GM19438 (cell line): ENCODE results near the gene GRK5.

Experiments used
- ATAC-seq: cut with Tn5 transposase; IDR thresholded peaks from one replicate; pipeline ENCODE4 v1.9.1; 2021; ENCODE audit warnings: low read depth; ENCODE audit not compliant: unreplicated experiment

GRK5 gene

GRCh38 chr10:119413093-119413453 lies 205.7 kb downstream of the GRK5 start:
- no peak for ATAC-seq

GRCh38 chr10:119413471-119414080 lies 206.2 kb downstream of the GRK5 start:
- ATAC-seq, result no peak

DNA sequence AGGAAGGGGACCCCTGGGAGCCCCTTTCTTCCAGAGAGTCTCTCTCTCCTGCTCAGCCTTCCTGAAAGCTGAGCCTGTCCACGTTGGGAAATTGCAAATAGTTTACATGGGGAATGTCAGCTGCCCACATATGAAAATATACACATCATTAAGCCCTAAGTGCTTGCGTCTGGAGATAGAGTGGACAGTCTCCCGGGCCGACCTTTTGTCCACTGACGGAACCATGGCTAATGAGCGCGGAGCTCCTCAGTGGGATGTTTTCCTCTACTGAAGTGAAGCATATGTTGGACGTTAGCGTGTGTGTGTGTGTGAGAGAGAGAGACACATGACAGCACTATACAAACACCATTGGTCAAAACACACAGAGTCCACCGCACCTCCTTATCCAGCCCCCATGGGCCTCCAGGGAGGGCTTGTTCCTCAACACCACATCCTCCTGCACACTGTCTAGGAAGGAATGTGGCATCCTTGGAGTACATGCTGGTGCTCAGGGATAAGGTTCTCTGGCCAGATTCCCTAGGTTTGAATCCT lies 206.8 kb downstream of the GRK5 start:
- no peak for ATAC-seq

- ATAC-seq, result no peak
Observed at GRCh38 chr10:119415121-119415520, 207.8 kb downstream of the GRK5 start.

GRCh38 chr10:119415536-119416503 lies 208.4 kb downstream of the GRK5 start:
- ATAC-seq, result no peak

DNA sequence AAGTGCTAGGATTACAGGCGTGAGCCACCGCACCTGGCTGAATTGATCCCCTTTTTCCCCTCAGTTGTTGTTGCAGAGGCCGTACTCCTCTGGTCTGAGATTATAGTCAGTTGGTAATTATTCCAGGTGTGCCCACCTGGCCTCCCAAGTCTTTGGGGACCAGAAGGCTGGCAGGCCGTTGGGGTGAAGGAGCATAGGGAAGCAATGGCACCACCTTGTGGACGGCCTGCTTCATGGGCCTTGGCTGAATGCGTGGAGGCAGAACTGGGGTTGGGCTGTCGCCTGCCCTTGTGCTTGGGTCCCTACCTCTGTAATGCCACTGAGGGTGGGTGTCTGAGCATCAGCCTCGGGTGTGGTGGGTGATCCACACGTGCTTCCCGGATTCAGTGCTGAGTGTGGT lies 209.5 kb downstream of the GRK5 start:
- no peak for ATAC-seq

DNA sequence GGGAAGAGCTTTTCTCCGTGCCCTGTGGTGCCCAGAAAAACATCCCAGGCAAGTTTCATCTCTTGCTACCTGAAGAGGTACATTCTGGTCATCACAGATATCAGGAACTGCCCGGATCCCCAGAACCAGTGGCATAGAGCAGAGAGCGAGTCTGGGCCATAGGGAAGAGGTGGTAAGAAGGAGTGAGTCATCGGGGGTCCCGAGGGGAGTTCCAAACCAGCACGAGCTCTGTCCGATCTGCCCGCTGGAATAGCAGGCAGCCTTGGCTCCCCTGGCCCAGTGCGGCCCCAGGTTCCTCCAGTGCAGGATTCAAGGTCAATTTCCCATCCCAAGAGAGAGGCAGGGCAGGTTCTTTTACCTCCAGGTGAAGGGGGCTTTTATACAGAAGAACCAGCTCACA lies 210.5 kb downstream of the GRK5 start:
- ATAC-seq, result no peak

DNA sequence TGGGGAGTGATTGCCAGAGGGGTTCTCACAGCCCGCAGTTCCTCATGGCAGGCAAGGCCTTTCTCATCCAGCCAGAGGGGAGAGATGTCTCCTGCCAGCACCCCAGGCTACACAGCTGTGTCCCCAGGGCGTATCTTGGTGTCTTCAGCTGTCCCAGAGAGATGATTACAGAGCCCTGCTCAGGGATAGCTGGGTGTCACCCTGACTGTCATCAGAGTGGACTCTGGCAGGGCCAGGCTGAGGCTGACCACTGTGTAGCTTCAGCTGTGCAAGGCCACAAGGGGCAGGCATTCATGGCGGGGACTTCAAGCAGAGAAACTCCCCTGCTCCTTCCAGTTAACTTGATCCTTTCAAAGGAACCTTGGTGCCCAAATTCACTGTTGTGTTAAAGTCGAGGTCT lies 211.0 kb downstream of the GRK5 start:
- no peak for ATAC-seq

- no peak for ATAC-seq
Observed at GRCh38 chr10:119419931-119420330, 212.6 kb downstream of the GRK5 start.

DNA sequence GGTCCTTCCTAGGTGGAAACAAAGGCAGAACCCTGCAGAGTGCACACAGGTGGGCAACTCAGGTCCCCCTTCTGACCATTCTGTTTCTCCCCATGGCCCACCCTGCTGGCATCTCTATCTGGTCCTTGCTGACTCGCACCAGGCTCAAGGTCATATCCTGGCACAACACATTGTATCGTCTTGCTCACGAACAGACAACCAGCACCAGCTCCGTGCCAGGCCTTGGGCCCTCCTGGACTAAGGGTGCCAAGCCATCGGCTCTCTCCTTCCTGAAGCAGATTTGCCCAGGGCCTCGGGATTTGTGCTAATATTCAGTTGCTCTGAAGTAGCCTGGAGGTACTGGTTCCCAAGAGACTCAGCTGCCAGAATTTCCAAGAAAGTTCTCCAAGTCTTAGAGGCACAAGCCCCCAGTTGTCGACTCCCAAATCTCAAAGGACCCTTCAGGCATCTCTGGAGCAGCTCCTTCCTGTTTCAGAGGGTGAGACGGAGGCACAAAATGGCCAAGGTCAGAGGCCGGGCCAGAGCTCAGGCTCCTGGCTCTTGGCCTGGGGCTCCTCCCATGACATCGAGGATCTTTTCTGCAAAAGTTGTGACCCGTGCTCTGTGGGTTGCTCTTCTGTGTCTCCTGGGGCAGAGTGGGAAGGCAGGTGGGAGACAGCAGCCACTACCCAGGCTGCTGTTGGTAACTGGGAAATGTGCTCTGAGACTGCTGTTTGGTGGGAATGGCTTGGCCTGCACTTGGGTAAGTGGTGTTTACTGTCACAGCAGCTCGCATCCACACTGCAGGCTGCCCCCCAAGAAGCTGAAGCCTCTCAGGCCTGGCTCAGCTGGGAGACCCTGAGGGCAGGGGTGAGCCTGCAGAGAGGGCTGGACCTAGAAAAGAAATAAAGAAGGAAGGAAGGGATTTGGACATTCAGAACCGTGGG lies 213.8 kb downstream of the GRK5 start:
- no peak for ATAC-seq

DNA sequence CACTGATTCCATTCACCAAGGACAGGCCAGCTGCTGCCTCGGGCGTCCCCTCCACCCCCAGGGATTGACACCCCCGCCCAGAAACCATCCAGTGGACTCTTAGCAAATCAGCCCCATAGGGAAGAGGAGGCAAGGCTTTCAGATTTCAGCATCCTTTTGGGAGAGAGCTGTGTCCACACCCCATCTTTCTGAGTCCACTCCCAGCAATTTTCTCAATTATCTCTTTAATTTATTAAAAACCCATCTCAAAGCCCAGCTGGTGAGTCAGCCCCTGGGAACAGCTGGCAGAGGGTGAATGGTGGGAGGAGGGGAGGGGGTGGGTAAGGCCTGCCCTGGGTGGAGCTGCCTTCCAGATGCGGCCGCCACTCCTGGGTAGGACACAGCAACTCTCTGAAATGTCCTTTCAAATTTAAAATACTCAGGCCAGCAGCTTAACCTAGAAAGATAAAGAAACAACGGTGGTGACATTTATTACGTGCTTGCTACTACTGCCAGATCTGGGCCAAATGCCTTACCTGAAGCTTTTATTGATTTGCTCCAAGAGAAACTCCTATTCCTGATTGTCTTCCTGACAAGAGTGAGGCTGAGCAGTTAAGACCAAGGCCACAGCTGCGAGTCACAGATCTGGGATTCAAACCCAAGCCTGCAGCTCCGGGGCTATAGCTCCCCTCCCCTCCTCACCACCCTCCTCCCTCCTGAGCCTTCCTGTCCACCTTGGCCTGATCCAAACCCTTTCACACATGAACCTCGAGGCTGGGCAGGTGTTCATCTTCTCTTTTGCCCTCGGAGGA lies 214.7 kb downstream of the GRK5 start:
- no peak for ATAC-seq

GRCh38 chr10:119422682-119423509 lies 215.5 kb downstream of the GRK5 start:
- ATAC-seq, result no peak

DNA sequence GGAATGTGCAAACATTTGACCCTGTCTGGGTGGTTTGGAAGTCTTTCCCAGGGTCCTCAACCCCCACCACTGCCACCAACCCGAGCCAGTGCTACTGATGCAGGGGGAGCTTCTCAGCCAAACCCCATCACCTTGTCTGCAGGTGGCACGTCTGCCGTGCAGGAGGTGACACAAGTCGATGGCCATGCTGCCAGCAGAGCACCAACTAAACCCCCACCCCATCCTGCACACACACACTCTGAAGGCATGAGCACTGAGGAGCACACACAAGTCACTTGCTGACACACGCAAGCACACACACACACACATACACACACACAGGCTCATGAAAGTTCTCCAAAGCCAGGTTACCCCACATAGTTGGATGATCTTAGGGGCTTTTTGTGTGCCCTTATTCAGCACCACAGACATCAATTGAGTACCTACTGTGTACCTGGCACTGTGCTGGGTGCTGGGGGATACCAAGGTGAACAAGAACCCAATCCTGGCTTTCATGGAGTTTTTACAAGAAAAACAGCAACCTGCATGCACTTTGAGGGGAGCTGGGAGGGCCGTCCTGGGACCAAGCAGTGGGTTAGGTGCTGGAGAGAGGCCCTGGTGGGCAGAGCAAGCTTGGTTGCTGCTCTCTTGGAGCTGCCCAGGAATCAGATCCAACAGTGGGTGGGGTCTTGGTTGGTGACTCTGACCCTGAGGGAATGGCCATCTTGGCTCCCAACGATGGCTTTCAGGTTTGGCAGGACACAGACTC lies 216.3 kb downstream of the GRK5 start:
- ATAC-seq, result no peak

- ATAC-seq, result no peak
Observed at GRCh38 chr10:119424258-119424975, 217.0 kb downstream of the GRK5 start.

DNA sequence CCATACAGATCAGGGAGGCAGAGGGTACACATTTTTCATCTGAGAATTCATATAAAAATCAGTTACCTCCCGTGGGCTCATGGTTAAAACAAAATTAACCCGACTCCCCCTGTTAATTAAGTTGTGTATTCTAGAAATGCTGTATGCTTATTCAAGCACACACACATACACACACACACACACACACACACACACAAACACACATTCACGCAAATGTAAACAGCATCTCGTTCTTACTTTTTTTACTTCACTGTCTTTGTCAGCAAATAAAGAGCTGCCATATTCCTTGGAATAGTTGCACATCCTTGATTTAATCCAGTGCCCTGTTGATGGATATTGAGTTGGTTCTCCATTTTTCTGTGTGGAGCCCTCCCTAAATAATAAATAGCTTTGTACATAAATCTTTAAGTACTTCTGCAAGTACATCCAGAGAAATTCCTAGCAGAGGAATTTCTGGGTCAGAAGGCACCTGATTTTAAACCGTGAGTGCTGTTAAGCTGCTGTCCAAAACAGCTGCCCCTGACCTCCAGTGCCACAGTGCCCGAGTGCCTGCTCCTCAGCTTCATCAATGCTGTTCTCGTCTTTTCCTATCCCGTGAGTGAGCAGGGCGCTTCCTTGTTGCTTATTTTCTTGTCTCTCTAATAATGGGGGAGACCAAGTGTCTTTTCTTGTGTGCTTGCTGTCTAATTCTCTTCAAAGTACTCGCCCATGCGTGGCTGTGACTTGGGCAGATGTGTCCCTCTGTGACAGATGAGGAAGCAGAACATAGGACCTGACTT lies 217.9 kb downstream of the GRK5 start:
- ATAC-seq, result no peak

- ATAC-seq, result no peak
Observed at GRCh38 chr10:119425881-119426170, 218.5 kb downstream of the GRK5 start.

- no peak for ATAC-seq
Observed at GRCh38 chr10:119426699-119427098, 219.3 kb downstream of the GRK5 start.
